NCI-H345 treated with DMSO at 0.1 percent for 48 hours (cell line): Measurements from ENCODE around the gene TNFSF4.
"Not testable (repeated sequence)": the region's sequence is repeated elsewhere in the genome, so short reads cannot be mapped to it uniquely, and the experiment has no call there.

Experiments used
- DNase-seq: peaks from one replicate; lab custom pipeline; 2025; ENCODE audit not compliant: unreplicated experiment; lab: John Stamatoyannopoulos, UW

Gene TNFSF4

GRCh38 chr1:173206816-173207568, at the start of gene TNFSF4:
TSS of gene TNFSF4 (minus strand) at chr1:173207331. CDS start at chr1:173207176, 155 bp downstream.
- DNase-seq: no peak

- peak; percentile 1 for DNase-seq
These were observed 48.2 kb upstream of the TNFSF4 start for GRCh38 chr1:173255214-173255813.

- no peak for DNase-seq
These were observed 45.9 kb upstream of the TNFSF4 start for GRCh38 chr1:173253046-173253445.

- DNase-seq: no peak
These were observed 42.2 kb upstream of the TNFSF4 start for GRCh38 chr1:173249349-173249748.

- DNase-seq: no peak
These were observed 41.3 kb upstream of the TNFSF4 start for GRCh38 chr1:173248247-173248940.

- no peak for DNase-seq
These were observed 38.8 kb upstream of the TNFSF4 start for GRCh38 chr1:173245892-173246291.

GRCh38 chr1:173243300-173243699, 36.2 kb upstream of the TNFSF4 start:
- DNase-seq: no peak

GRCh38 chr1:173241528-173242347, 34.6 kb upstream of the TNFSF4 start:
- no peak for DNase-seq

- DNase-seq: no peak
These were observed 33.5 kb upstream of the TNFSF4 start for GRCh38 chr1:173240609-173241008.

- DNase-seq: no peak
These were observed 31.9 kb upstream of the TNFSF4 start for GRCh38 chr1:173239058-173239457.

- DNase-seq: no peak
These were observed 27.8 kb upstream of the TNFSF4 start for GRCh38 chr1:173234899-173235298.

- DNase-seq: not testable (repeated sequence)
These were observed 27.3 kb upstream of the TNFSF4 start for GRCh38 chr1:173234434-173234833.

GRCh38 chr1:173229031-173229430, 21.9 kb upstream of the TNFSF4 start:
- DNase-seq: not testable (repeated sequence)

GRCh38 chr1:173224949-173225348, 17.8 kb upstream of the TNFSF4 start:
- DNase-seq: no peak

- DNase-seq: no peak
These were observed 17.3 kb upstream of the TNFSF4 start for GRCh38 chr1:173224280-173224892.

- DNase-seq: no peak
These were observed 15.9 kb upstream of the TNFSF4 start for GRCh38 chr1:173223031-173223380.

GRCh38 chr1:173222149-173223030, 15.3 kb upstream of the TNFSF4 start:
- DNase-seq: no peak

GRCh38 chr1:173220157-173220556, 13.0 kb upstream of the TNFSF4 start:
- DNase-seq: no peak

- DNase-seq: no peak
These were observed 6.5 kb upstream of the TNFSF4 start for GRCh38 chr1:173213665-173214064.

GRCh38 chr1:173212952-173213491, 5.9 kb upstream of the TNFSF4 start:
- no peak for DNase-seq
